HepG2 (cell line): Measurements from ENCODE around the gene TROAP.
A peak's percentile ranks its signal among the peaks of the same experiment; 100 is the strongest.

Experiments
- ATF7 ChIP-seq, 2 experiments: fragments of 450-650 bp in 1 of 2; sonication (generic) in 1 of 2; formaldehyde crosslinking in 1 of 2; IDR thresholded peaks; 2 replicates each; pipeline versions ENCODE4 v1.4.0 to v1.6.1; 2016 to 2020; ENCODE audit warnings: antibody characterized with exemption in 1 of 2, mild to moderate bottlenecking in 1 of 2, missing genetic modification reagents in 1 of 2
- FLYWCH1 ChIP-seq: sonication (generic); formaldehyde crosslinking; IDR thresholded peaks from 2 replicates; pipeline ENCODE4 v1.8.1; 2023; ENCODE audit warnings: mild to moderate bottlenecking, missing genetic modification reagents
- JUN ChIP-seq: sonication (generic); formaldehyde crosslinking; IDR thresholded peaks from 2 replicates; pipeline ENCODE4 v1.4.0; 2020; ENCODE audit warnings: mild to moderate bottlenecking, missing genetic modification reagents
- KDM1A ChIP-seq: IDR thresholded peaks from 2 replicates; pipeline ENCODE4 v1.6.1; 2016; ENCODE audit warnings: missing compliant biosample characterization
- POLR2A ChIP-seq, 2 experiments: IDR thresholded peaks; 2 replicates each; pipeline ENCODE4 v1.6.1; 2011; ENCODE audit warnings: low read depth in 2 of 2, low read length in 2 of 2, mild to moderate bottlenecking in 1 of 2, moderate library complexity in 1 of 2; ENCODE audit not compliant: insufficient read depth in 1 of 2
- POLR2AphosphoS5 ChIP-seq: IDR thresholded peaks from 2 replicates; pipeline ENCODE4 v1.6.1; 2012; ENCODE audit warnings: low read depth, low read length
- ZBTB34 ChIP-seq: sonication (generic); formaldehyde crosslinking; IDR thresholded peaks from 2 replicates; pipeline ENCODE4 v1.8.0; 2022; ENCODE audit warnings: mild to moderate bottlenecking, missing genetic modification reagents
- ZNF24 ChIP-seq: fragments of 450-650 bp; IDR thresholded peaks from 2 replicates; pipeline ENCODE4 v1.6.1; 2017; ENCODE audit warnings: antibody characterized with exemption, mild to moderate bottlenecking
- ZNF589 ChIP-seq: sonication (generic); formaldehyde crosslinking; conservative IDR thresholded peaks from 2 replicates; pipeline ENCODE4 v1.8.0; 2022; ENCODE audit warnings: mild to moderate bottlenecking, moderate library complexity, missing genetic modification reagents
- ZNF703 ChIP-seq: sonication (generic); formaldehyde crosslinking; IDR thresholded peaks from 2 replicates; pipeline ENCODE4 v1.5.1; 2020; ENCODE audit warnings: missing genetic modification reagents, mild to moderate bottlenecking, moderate library complexity, borderline replicate concordance

- no peak for TF ChIP-seq ZNF24
- no peak for TF ChIP-seq ZNF703 (CRISPR knock-in tag)
- TF ChIP-seq ATF7 (IDR thresholded peaks at IDR 0.05): no peak
- no peak for TF ChIP-seq ATF7 (CRISPR knock-in tag; IDR thresholded peaks at IDR 0.05)
- TF ChIP-seq POLR2A (IDR thresholded peaks at IDR 0.05; ENCODE audit: insufficient read depth in 1 of 2, low read depth in 2 of 2, low read length in 2 of 2): no peak
- TF ChIP-seq ZNF589 (CRISPR knock-in tag): peak; percentile 64; the same call in 1 of the 2 replicates
- TF ChIP-seq POLR2AphosphoS5: no peak
- TF ChIP-seq JUN (CRISPR knock-in tag): no peak
- no peak for TF ChIP-seq KDM1A (CRISPR knock-in tag)
- no peak for TF ChIP-seq ZBTB34 (CRISPR knock-in tag)
- no peak for TF ChIP-seq FLYWCH1 (CRISPR knock-in tag)
Measured at GRCh38 chr12:49295082-49295936, 27.7 kb upstream of the TROAP start, which contains the start of gene PRPH.
